Measurements from ENCODE around the gene APEH. TPM values are rescaled to one million over a fixed set of nuclear protein-coding genes. Genes with fewer than 3 reads are reported as not detected.

The APEH gene
- total RNA-seq, 1 experiment from 2014 or later, result 215 TPM

DNA sequence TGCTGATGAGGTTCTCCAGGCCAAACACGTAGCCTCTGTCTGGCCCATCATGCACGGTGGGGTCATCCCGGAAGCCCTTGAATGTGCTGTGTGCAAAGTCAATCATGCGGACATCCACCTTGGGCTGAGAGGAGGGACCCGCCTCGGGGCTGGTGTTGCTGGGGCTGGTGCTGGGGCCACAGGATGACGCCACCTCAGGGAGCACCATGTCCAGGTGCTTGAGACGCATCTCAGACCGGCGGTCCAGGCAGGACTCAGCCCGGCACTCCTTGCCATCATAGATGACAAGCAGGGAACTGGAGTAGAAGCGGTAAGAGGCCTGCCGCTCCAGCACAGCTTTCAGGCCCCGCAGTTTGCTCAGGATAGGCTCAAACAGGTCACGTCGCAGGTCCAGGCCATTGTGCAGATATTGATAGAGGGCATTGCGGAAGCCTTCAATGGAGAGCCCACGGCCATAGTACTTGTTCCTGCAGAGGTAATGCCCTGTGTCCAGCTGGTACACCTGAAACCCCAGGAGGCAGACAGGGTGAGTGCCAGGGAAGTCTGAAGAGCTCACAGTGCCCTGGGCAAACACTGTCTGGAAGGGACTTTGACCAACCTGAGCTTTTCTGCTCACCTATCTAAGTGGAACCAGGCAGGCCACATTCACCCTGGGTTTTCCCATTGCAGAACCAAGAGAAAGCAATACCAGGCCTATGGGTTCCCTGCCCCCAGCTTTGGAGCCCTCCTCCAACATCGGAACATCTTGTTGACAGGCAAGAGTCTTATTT, 53.2 kb downstream of the APEH start:
- Histone ChIP-seq H3K4me2 (ENCODE audit: insufficient read depth, insufficient read length, low read length) (no peak overlapping the region), H2BK12ac (ENCODE audit: insufficient read length, low read depth, low read length) (no peak overlapping the region), H3K9me3 (ENCODE audit: control insufficient read depth, low read depth, low read length) (no peaks in the 10 kb centered on the region), H3K9ac (ENCODE audit: extremely low read depth, insufficient read length, low read length) (no peak overlapping the region), H4K20me1 (ENCODE audit: control insufficient read depth, insufficient read depth, insufficient read length) (no peaks in the 10 kb centered on the region), H3K23me2 (ENCODE audit: insufficient read length, low read depth, low read length, poor library complexity, severe bottlenecking) (peaks cover 15% of the 10 kb centered on the region), H3T11ph (ENCODE audit: low read length) (no peak overlapping the region), H3K27ac (ENCODE audit: insufficient read length, low read depth, low read length) (no peak overlapping the region), H3K56ac (ENCODE audit: insufficient read length, low read depth, low read length) (no peak overlapping the region), H3K79me1 (ENCODE audit: insufficient read depth, low read depth, low read length, poor library complexity, severe bottlenecking) (peaks cover 2% of the 10 kb centered on the region), H3K23ac (ENCODE audit: insufficient read length, low read depth, low read length) (no peak overlapping the region), H4K91ac (ENCODE audit: insufficient read length, low read depth, low read length) (no peak overlapping the region), H3K4ac (ENCODE audit: low read depth, low read length) (no peak overlapping the region), H3K18ac (ENCODE audit: insufficient read length, low read depth, low read length) (no peak overlapping the region), H4K8ac (replicated peaks; ENCODE audit: insufficient read length, low read depth, low read length) (no peak overlapping the region), H4K5ac (ENCODE audit: insufficient read length, low read depth, low read length) (no peak overlapping the region), H2BK20ac (ENCODE audit: low read depth, low read length, poor library complexity, severe bottlenecking) (no peak overlapping the region), H2AK5ac (ENCODE audit: insufficient read length, low read length) (no peak overlapping the region), H2BK120ac (ENCODE audit: low read depth, low read length, poor library complexity, severe bottlenecking) (no peak overlapping the region), H2AFZ (ENCODE audit: low read length) (no peak overlapping the region), H3K27me3 (ENCODE audit: insufficient read depth, low read length) (no peaks in the 10 kb centered on the region), H2BK5ac (ENCODE audit: insufficient read length, low read length) (no peak overlapping the region), H3K14ac (ENCODE audit: insufficient read depth, low read length) (no peak overlapping the region), H3K4me1 (ENCODE audit: insufficient read depth, low read length) (no peaks in the 10 kb centered on the region), H2BK15ac (ENCODE audit: low read depth, low read length) (no peak overlapping the region), H3K79me2 (ENCODE audit: insufficient read depth, low read length) (no peaks in the 10 kb centered on the region)
- Mint-ChIP-seq H3K36me3 (ENCODE audit: insufficient read depth in 1 of 3, low read depth in 3 of 3) (peaks cover 7 to 52% (median 35%) of the 10 kb centered on the region in 3 experiments; a peak in 6 of 7 replicates), H3K4me3 (no peak overlapping the region), H3K27ac (no peak overlapping the region), H3K4me1 (peaks cover 9 to 14% of the 10 kb centered on the region in 2 experiments), H3K9me3 (no peaks in the 10 kb centered on the region), H3K27me3 (ENCODE audit: low read depth) (no peaks in the 10 kb centered on the region)
- TF ChIP-seq, protein P1, sequence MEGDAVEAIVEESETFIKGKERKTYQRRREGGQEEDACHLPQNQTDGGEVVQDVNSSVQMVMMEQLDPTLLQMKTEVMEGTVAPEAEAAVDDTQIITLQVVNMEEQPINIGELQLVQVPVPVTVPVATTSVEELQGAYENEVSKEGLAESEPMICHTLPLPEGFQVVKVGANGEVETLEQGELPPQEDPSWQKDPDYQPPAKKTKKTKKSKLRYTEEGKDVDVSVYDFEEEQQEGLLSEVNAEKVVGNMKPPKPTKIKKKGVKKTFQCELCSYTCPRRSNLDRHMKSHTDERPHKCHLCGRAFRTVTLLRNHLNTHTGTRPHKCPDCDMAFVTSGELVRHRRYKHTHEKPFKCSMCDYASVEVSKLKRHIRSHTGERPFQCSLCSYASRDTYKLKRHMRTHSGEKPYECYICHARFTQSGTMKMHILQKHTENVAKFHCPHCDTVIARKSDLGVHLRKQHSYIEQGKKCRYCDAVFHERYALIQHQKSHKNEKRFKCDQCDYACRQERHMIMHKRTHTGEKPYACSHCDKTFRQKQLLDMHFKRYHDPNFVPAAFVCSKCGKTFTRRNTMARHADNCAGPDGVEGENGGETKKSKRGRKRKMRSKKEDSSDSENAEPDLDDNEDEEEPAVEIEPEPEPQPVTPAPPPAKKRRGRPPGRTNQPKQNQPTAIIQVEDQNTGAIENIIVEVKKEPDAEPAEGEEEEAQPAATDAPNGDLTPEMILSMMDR (conservative IDR thresholded peaks at IDR 0.05), result no peak
- WGBS (ENCODE audit: extremely low coverage, insufficient read length, low lambda C conversion rate), result no CpG with 5 or more reads among the region's 19 CpGs
- no peak for DNase-seq
